ENCODE data around the gene ZNF527. TPM values are rescaled to one million over a fixed set of nuclear protein-coding genes. Genes with fewer than 3 reads are reported as not detected.
"Not testable (repeated sequence)": the region's sequence is repeated elsewhere in the genome, so short reads cannot be mapped to it uniquely, and the experiment has no call there.

Gene ZNF527
- total RNA-seq, 4 donors from 2014 or later: 2.2 to 6.1 (median 2.5) TPM

DNA sequence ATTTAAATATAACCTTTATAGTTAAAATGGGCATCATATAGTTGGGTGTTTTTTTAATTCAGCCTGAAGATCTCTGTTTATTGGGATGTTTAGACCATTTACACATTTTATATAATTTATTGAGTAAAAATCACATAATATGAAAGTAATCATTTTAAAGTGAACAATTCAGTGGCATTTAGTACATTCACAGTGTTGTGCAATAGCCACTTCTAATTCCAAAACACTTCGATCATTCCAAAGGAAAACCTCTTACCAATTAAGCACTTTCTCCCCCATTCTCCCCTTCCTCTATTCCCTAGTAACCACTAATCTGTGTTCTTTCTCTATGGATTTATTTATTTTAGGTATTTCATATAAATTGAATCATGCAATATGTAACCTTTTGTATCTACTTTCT lies 30.2 kb downstream of the ZNF527 start:
- Histone ChIP-seq H3K4me1 (no peaks in the 10 kb centered on the region), H3K27me3 (no peaks in the 10 kb centered on the region), H3K27ac (no peak overlapping the region), H3K9me3 (peaks cover 0 to 96% (median 61%) of the 10 kb centered on the region in 3 donors), H3K4me3 (no peak overlapping the region), H3K36me3 (no peaks in the 10 kb centered on the region)
- no peak for DNase-seq
- WGBS, 2 donors: 92 to 96% methylated on average over 1 of the region's 1 CpG
- intact Hi-C loops (cut with DNase I): no loop called here
- TF ChIP-seq, protein P1, sequence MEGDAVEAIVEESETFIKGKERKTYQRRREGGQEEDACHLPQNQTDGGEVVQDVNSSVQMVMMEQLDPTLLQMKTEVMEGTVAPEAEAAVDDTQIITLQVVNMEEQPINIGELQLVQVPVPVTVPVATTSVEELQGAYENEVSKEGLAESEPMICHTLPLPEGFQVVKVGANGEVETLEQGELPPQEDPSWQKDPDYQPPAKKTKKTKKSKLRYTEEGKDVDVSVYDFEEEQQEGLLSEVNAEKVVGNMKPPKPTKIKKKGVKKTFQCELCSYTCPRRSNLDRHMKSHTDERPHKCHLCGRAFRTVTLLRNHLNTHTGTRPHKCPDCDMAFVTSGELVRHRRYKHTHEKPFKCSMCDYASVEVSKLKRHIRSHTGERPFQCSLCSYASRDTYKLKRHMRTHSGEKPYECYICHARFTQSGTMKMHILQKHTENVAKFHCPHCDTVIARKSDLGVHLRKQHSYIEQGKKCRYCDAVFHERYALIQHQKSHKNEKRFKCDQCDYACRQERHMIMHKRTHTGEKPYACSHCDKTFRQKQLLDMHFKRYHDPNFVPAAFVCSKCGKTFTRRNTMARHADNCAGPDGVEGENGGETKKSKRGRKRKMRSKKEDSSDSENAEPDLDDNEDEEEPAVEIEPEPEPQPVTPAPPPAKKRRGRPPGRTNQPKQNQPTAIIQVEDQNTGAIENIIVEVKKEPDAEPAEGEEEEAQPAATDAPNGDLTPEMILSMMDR (IDR thresholded peaks at IDR 0.05): no peak
- TF ChIP-seq POLR2A (IDR thresholded peaks at IDR 0.05): no peak

DNA sequence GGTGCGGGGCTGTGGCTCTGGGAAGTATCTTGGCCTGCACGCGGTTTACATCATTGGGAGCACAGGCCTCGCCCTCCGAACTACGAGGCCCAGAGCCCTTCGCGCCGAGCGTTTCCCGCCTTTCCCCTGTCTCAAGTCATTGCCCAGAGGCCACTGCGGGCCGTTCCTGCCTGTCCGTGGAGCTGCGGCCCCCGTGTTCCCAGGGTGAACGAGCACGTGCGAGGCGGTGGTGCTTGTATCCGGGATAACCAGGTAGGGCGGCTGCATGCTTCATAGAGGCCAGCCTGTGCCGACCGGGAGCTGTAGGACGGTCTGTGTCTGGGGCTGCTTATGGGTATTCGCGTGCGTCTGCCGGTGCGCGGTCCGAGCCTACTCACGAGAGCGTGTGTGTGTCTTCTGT lies 32.5 kb downstream of the ZNF527 start:
- Histone ChIP-seq H3K9me3 (peaks cover 0 to 90% (median 54%) of the 10 kb centered on the region in 3 donors), H3K27ac (no peak overlapping the region), H3K27me3 (no peaks in the 10 kb centered on the region), H3K4me3 (no peak overlapping the region), H3K4me1 (no peaks in the 10 kb centered on the region), H3K36me3 (no peaks in the 10 kb centered on the region)
- WGBS, 2 donors: 67 to 81% methylated on average over 9 to 19 of the region's 34 CpGs
- DNase-seq: no peak
- TF ChIP-seq POLR2A (IDR thresholded peaks at IDR 0.05): no peak
- intact Hi-C loops (cut with DNase I): no loop called here

DNA sequence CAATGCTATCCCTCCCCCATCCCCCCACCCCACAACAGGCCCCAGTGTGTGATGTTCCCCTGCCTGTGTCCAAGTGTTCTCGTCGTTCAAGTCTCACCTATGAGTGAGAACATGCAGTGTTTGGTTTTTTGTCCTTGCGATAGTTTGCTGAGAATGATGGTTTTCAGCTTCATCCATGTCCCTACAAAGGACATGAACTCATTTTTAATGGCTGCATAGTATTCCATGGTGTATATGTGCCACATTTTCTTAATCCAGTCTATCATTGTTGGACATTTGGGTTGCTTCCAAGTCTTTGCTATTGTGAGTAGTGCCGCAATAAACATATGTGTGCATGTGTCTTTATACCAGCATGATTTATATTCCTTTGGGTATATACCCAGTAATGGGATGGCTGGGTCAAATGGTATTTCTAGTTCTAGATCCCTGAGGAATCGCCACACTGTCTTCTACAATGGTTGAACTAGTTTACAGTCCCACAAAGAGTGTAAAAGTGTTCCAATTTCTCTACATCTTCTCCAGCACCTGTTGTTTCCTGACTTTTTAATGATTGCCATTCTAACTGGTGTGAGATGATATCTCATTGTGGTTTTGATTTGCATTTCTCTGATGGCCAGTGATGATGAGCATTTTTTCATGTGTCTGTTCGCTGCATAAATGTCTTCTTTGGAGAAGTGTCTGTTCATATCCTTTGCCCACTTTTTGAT lies 35.4 kb downstream of the ZNF527 start:
- intact Hi-C loops (cut with DNase I): not testable (repeated sequence)
- 81 to 83% methylated on average over 6 of the region's 6 CpGs for WGBS, 2 donors
- H3K9me3 ChIP-seq: peaks cover 0 to 91% (median 69%) of the 10 kb centered on the region in 3 donors

DNA sequence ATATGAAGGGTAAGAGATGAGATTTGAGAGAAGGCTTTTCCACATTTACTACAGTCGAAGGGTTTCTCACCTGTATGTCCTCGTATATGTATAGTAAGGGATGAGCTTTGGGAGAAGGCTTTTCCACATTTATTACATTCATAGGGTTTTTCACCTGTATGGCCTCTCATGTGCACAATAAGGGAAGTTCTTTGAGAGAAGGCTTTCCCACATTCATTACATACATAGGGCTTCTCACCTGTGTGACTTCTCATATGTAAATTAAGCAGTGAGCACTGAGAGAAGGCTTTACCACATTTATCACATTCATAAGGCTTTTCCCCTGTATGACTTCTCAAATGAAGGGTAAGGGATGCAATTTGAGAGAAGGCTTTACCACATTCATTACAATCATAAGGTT lies 41.8 kb downstream of the ZNF527 start:
- Histone ChIP-seq H3K27me3 (no peaks in the 10 kb centered on the region), H3K27ac (no peak overlapping the region), H3K9me3 (peaks cover 30 to 100% (median 94%) of the 10 kb centered on the region in 3 donors), H3K4me3 (no peak overlapping the region), H3K36me3 (peaks cover 0 to 44% (median 7%) of the 10 kb centered on the region in 3 donors), H3K4me1 (no peaks in the 10 kb centered on the region)
- intact Hi-C loops (cut with DNase I): no loop called here
- WGBS, 2 donors: 91 to 96% methylated on average over 2 of the region's 2 CpGs
- DNase-seq: no peak
- TF ChIP-seq, protein P1 (IDR thresholded peaks at IDR 0.05): no peak
- TF ChIP-seq POLR2A (IDR thresholded peaks at IDR 0.05): no peak

More for the DNA sequence above, 35.4 kb downstream of the ZNF527 start:
- not testable (repeated sequence) for H3K36me3 ChIP-seq, H3K4me3 ChIP-seq, H3K27ac ChIP-seq, H3K4me1 ChIP-seq, DNase-seq, H3K27me3 ChIP-seq

DNA sequence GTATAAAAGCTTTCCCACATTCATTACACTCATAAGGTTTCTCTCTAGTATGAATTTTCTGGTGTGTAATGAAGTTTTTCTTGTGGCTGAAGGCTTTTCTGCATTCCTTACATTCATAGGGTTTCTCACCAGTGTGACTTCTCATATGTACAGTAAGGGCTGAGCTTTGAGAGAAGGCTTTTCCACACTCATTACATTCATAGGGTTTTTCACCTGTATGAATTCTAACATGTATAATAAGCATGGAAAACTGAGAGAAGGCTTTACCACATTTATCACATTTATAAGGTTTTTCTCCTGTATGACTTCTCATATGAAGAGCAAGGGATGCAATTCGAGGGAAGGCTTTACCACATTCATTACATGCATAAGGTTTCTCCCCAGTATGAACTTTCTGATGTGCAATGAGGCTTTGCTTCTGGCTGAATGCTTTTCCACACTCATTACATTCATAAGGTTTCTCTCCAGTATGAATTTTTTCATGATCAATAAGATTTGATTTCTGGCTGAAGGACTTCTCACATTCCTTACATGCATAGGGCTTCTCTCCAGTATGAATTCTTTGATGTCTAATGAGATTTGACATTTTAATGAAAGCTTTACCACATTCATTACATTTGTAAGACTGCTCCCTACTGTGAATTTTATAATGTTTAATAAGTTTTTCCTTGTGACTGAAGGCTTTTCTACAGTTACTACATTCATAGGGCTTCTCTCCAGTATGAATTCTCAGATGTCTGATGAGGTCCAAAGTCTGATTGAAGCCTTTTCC lies 42.6 kb downstream of the ZNF527 start:
- Histone ChIP-seq H3K4me1 (no peaks in the 10 kb centered on the region), H3K9me3 (peaks cover 30 to 100% (median 94%) of the 10 kb centered on the region in 3 donors), H3K27ac (no peak overlapping the region), H3K4me3 (no peak overlapping the region), H3K36me3 (peaks cover 0 to 49% (median 7%) of the 10 kb centered on the region in 3 donors), H3K27me3 (no peaks in the 10 kb centered on the region)
- 79 to 85% methylated on average over 1 of the region's 1 CpG for WGBS, 2 donors
- no peak for DNase-seq
- TF ChIP-seq POLR2A (IDR thresholded peaks at IDR 0.05): no peak
- TF ChIP-seq, protein P1 (IDR thresholded peaks at IDR 0.05): no peak
- intact Hi-C loops (cut with DNase I): no loop called here

Other genes starting within 250 kb of the ZNF527 start
- gene ZNF585A, start 198.4 kb upstream of the ZNF527 start, total RNA-seq: 1 to 10 TPM; 3.4 to 9.5 (median 6.8) TPM
- 10 to 100 TPM in 1 of 4 donors, 1 to 10 TPM in 3; 2.5 to 13.5 (median 5.3) TPM for gene ZNF585B, start 160.6 kb upstream of the ZNF527 start, total RNA-seq
- gene ZNF383, start 152.9 kb upstream of the ZNF527 start, total RNA-seq: 10 to 100 TPM in 1 of 4 donors, 1 to 10 TPM in 3; 2.6 to 12.2 (median 4.1) TPM
- gene ZNF569, start 96.3 kb downstream of the ZNF527 start, total RNA-seq: 1 to 10 TPM in 2 of 4 donors, under 1 TPM in 2; 0.61 to 2.7 (median 1.1) TPM
- 1 to 10 TPM; 2.2 to 7.2 (median 4.6) TPM for gene ZNF570, start 98.3 kb downstream of the ZNF527 start, total RNA-seq
- 1 to 10 TPM; 1.2 to 3.4 (median 2.0) TPM for gene ZNF793, start 135.8 kb downstream of the ZNF527 start, total RNA-seq
- gene ZNF571, start 223.7 kb downstream of the ZNF527 start, total RNA-seq: 1 to 10 TPM in 3 of 4 donors, under 1 TPM in 1; 0.95 to 4.6 (median 2.1) TPM
- 1 to 10 TPM in 1 of 4 donors, under 1 TPM in 3; 0.44 to 2.5 (median 0.82) TPM for gene ZNF540, start 223.8 kb downstream of the ZNF527 start, total RNA-seq

Measured in esophagus squamous epithelium (tissue), 5 donors.